Renal pelvis (tissue), 4 donors: ENCODE data around the gene C19orf85. TPM values are rescaled to one million over a fixed set of nuclear protein-coding genes. Genes with fewer than 3 reads are reported as not detected.

Source experiments
- DNase-seq: peaks from one replicate; pipeline ENCODE4 v3.0.0-alpha.2; 2013
- polyA plus RNA-seq, 3 donors: library from polyadenylated mRNA; unstranded; fragments of 120-200 nt; gene quantifications; one replicate each; pipeline ENCODE4 v1.2.1, GENCODE V29; 2013; ENCODE audit not compliant: insufficient read length in 3 of 3

Gene C19orf85
- polyA plus RNA-seq, 3 donors: not detected

DNA sequence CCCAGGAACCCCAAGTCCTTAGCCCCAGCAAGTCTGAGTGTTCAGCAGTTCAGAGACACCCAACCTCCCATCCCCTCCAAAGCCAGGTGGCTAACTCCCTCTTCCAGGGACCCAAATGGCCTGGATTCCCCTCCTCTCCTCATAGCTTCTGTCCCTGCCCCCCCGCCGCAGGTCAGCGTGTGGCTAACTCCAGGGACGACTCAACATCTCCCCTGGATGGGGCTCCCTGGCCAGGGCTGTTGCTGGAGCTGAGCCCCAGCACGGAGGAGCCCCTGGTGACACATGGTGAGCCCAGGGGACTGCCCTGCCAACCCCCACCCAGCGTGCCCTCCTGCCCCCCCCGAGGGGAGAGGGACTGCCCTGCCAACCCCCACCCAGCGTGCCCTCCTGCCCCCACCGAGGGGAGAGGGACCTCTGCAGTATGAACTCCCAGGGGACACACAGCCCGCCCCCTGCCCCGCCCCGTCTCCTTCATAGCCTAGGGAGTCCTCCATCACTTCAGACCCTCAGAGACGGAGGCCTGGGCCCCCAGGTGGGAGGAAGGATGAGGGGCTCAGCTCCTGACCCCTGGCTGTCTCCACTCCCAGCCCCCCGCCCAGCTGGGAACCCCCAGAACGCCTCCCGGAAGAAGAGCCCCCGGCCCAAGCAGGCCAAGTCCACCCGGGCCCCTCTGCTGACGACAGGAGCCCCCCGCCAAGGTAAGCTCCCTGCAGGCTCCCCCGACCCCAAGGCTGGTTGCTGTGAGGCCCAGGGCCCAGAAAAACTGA lies 25.3 kb upstream of the C19orf85 start:
- no peak for DNase-seq

DNA sequence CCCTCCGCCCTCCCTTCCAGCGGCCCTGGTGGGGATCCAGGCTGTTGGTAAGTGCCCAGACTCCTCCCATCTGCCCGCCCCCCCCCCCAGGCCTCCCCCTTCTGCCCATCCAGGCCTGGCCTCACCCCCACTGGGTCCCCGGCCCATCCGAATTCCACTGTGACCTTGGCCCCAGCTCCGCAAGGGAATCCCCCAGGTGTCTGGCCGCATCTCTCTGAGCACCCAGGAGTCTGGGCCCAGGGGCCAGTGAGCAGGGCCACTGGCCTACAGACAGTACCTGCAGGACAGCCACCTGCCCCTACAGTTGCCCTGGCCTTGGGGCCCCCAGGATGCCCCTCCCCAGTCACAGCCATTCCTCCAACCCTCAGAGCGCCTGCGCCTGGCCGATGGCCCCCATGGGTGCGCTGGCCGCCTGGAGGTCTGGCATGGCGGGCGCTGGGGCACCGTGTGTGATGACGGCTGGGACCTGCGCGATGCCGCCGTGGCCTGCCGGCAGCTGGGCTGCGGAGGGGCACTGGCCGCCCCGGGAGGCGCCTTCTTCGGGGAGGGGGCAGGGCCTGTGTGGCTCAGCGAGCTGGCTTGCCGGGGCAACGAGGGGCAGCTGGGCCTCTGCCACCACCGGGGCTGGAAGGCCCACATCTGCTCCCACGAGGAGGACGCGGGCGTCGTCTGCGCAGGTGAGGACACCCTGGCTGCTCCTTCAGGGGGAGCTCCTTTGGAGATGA lies 24.6 kb upstream of the C19orf85 start:
- no peak for DNase-seq

DNA sequence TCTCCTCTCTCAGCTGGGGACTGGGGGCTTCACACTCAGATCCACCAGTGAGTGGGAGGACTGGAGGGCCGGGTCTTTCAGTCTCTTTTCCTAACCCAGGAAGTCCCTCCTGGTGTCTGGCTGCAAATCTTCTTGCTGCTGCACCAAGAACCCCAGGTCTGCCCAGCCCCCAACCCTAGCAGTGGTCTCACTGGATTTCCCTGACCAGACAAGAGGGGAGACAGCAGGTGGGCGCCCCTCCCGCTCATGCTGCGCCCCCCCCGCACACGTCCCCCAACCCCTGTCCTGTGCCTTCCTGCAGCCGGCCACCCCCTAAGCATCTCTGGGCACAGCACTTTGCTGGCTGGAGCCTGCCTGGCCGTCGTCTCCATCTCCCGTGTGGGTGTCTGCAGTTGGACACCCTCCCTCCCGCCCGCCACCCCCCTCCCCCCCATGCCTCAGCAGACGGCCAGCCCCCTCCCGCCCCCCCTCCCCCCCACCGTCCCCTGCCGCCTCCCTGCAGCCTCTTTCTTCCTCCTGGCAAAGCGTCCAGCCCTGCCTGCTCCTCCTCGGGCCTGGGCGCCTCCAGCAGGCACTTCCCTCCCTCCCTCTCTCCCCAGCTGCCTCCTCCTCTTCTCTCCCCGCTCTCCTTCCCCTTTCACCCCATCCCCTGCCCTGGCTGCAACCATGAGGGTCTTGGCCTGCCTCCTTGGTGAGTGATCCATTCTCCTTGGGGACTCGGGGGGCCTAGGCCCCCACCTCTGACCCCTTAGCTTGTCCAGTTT lies 23.6 kb upstream of the C19orf85 start, which contains the start of gene SSC5D:
Gene SSC5D (plus strand): TSS at position 513 of the 764 bp plus-strand sequence. CDS start 154 bp downstream, at position 667.
- no peak for DNase-seq

DNA sequence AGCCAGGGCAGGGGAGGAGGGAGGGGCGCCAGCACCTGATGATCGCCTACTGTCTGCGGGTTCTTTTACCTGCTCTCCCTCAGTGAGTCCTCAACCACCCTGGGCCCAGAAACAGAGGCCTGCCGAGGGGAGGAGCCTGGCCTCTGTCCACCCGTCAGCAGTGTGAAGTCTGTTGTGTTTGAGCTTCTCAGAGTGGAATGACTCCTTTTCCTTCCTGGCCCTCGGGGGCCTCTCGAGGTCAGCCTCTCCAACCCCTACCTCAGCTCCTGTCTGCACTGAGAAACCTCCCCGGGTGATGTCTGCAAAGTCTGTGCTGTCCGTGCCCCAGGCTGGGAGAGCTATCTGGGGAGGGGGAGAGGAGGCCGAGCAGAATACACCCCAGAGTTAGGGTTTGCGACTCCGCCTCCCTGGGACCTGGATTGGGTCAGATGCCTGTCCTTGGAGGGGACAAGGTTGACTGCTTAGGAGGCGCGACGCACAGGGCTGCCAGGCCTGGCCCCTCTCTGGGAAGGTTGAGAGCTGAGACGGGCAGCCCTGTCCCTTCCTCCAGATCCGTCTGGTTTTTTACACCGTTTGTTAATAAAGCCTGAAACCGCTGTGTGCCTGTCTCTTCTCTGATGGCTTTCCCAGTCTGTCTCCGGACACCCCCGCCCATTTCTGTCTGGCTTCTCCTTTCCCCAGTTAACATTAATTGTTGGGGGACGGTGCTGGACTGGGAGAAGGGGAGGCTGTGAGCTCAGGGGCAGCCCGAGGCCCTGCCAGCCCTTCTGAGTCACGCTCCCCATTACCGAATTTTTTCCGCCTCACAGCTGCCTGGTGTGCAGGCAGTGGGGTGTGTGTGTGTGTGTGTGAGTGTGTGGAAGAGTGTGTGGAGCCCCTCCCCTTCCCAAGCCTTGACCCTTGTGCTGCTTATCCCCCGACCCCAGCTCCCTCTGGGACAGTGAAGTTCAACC lies 22.7 kb upstream of the C19orf85 start:
- no peak for DNase-seq

DNA sequence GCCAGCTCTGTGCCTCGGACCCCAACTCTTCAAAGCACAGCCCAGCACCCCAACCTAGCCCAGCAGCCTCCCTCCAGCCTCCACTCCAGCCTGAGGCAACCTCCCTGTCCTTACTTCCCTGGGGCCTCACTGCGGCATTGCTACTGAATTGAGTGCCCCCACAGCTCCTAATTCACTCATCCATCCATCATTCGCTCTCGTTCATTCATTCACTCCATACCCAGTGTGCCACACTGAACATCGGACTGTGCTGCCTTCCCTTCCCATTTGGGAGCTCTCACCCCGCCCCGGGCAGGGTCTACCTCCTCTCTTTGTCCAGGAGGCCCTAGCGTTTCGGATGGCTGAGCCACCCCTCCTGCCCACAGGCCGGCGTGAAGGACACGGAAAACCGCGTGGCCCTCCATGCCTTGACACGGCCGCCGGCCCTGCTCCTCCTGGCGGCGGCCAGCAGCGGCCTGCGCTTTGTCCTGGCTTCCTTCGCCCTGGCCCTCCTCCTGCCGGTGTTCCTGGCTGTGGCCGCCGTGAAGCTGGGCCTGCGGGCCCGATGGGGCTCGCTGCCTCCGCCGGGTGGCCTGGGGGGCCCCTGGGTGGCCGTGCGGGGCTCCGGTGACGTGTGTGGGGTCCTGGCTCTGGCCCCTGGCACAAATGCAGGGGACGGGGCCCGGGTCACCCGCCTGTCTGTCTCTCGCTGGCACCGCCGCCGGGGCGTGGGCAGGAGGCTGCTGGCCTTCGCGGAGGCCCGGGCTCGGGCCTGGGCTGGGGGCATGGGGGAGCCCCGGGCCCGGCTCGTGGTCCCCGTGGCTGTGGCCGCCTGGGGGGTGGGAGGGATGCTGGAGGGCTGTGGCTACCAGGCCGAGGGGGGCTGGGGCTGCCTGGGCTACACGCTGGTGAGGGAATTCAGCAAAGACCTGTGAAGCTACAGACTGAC lies 21.8 kb upstream of the C19orf85 start:
- DNase-seq: no peak

DNA sequence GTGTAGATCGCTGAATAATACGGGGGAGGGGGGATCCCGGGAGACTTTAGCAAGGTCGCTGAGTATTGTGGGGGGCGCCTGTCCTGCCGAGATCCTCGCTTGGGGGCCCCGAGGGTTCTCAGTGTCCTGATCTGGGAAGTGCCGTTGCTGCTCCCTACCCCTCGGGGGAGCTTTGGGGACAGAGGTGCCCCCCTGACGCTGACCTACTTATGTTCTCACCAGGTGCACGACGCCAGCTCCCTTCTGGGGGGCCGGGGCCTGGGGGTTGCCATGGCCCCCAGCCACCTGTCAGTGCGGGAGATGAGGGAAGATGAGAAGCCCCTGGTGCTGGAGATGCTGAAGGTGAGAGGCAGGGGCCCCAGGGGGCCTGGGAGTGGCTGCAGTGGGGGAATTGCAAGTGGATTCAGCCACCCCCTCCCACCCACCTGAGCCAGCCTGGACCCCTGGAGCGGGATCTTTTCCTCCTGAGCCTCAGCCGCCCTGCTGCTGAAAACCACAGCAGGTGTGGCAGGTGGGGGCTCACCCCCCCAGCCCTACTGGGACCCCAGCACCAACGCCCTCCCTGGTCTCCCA lies 21.0 kb upstream of the C19orf85 start:
- DNase-seq: no peak

DNA sequence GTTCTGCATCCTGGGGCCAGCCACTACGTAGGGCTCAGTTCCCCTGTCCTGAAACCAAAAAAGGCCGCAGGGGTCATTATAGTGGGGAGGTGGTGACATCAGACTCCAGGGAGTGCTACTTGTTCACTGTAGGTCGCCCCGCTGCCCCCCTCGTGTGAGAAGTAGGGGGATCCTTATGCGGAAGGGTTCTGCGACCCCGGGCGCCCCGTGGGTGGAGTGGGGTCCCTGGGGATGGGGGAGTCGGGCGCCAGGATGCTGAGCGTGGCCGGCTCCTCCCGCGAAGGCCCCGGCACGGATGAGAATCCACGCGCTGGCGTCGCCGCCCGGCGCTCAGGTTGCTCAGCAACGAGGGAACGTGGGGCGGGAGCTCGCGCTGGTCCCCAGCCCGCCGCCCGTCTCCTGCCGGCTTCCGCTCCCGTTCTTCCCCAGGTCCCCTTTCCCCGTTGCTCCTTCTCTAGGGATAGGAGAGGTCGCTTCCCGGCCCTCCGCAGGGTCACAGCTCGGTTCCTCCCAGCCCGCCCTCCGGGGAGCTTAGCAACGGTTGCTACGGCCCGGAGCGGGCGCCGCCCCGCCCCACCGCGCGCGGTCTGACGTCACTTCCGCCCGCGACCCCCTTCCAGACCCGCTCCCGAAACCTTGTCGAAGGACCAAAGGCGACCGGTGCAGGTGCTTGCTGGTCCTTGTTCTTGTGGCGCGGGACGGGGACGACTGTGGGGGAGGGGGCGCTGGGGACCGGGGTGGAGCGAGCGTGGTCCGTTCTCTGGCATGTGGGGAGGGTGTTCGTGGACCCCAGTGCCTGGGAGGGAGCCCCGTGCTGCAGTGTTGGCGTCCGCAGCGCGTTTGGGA lies 20.3 kb upstream of the C19orf85 start, which contains the start of gene NAT14:
Gene NAT14 (plus strand): TSS at position 596 of the 846 bp plus-strand sequence. CDS start 521 bp downstream, outside the sequence.
- peak; percentile 78 for DNase-seq

DNA sequence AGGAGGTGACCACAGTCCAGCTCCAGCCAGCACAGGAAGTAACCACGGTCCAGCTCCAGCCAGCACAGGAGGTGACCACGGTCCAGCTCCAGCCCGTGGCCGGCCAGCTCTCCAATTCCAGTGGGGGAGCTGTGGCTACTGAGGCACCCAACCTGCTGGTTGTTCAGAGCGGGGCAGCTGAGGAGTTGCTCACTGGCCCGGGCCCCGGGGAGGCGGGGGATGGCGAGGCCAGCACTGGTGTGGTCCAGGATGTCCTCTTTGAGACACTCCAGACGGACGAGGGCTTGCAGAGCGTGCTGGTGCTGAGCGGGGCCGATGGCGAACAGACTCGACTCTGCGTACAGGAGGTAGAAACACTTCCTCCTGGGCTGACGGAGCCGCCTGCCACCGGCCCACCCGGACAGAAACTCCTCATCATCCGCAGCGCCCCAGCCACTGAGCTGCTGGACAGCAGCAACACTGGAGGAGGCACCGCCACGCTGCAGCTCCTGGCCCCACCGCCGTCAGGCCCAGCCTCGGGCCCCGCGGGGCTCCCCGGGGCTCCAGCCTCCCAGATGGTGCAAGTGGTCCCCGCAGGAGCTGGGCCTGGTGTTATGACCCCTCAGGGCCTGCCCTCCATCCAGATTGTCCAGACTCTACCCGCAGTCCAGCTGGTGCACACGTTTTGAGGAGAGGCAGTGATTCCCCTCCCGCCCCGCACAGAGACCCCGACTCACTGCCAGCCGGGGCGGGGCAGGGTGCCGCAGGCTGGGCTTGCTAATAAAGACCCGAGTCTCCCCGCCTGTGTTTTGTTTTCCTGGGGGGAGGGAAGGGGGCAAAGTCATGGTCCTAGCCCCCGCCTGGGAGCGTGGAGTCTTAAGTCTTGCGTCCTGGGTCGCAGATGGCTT lies 19.4 kb upstream of the C19orf85 start:
- DNase-seq: no peak

DNA sequence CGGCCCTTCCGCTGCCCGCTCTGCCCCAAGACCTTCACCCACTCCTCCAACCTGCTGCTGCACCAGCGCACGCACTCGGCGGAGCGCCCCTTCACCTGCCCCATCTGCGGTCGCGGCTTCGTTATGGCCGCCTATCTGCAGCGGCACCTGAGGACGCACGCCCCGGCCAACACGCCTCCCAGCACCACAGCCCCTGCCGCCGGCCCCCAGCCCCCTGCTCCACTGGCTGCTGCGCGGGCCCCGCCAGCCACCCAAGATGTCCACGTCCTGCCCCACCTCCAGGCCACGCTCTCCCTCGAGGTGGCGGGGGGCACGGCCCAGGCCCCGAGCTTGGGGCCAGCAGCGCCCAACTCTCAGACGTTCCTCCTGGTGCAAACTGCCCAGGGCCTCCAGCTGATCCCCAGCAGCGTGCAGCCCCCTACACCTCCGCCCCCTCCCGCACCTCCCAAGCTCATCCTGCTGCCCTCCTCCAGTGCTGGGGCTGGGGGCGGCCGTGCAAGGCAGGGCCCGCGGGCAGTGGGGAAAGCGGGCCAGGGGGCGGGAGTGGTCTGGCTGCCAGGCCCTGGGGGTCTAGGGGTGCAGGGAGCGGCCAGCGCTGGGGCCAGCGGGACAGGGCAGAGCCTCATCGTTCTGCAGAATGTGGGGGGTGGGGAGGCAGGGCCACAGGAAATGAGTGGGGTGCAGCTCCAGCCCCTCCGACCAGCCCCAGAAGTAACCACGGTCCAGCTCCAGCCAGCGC lies 18.6 kb upstream of the C19orf85 start:
- no peak for DNase-seq

DNA sequence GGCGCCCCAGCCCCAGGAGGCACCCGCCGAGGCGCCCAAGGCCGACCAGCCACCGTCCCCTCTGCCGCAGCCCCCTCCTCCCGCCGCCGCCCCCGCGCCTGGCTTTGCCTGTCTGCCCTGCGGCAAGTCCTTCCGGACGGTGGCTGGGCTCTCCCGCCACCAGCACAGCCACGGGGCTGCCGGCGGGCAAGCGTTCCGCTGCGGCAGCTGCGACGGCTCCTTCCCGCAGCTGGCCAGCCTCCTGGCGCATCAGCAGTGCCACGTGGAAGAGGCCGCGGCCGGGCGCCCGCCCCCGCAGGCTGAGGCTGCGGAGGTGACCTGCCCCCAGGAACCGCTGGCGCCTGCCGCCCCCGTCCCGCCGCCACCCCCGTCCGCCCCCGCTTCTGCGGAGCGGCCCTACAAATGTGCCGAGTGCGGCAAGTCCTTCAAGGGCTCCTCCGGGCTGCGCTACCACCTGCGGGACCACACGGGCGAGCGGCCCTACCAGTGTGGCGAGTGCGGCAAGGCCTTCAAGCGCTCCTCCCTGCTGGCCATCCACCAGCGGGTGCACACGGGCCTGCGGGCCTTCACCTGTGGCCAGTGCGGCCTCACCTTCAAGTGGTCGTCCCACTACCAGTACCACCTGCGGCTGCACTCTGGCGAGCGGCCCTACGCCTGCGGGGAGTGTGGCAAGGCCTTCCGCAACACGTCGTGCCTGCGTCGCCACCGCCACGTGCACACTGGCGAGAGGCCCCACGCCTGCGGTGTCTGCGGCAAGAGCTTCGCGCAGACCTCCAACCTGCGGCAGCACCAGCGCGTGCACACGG lies 17.8 kb upstream of the C19orf85 start:
- no peak for DNase-seq

DNA sequence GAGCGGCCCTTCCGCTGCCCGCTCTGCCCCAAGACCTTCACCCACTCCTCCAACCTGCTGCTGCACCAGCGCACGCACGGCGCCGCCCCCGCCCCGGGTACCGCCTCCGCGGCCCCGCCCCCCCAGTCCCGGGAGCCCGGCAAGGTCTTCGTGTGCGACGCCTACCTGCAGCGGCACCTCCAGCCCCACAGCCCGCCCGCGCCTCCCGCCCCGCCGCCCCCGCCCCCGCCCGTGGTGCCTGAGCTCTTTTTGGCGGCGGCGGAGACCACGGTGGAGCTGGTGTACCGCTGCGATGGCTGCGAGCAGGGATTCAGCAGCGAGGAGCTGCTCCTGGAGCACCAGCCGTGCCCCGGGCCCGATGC lies 17.2 kb upstream of the C19orf85 start:
- no peak for DNase-seq

DNA sequence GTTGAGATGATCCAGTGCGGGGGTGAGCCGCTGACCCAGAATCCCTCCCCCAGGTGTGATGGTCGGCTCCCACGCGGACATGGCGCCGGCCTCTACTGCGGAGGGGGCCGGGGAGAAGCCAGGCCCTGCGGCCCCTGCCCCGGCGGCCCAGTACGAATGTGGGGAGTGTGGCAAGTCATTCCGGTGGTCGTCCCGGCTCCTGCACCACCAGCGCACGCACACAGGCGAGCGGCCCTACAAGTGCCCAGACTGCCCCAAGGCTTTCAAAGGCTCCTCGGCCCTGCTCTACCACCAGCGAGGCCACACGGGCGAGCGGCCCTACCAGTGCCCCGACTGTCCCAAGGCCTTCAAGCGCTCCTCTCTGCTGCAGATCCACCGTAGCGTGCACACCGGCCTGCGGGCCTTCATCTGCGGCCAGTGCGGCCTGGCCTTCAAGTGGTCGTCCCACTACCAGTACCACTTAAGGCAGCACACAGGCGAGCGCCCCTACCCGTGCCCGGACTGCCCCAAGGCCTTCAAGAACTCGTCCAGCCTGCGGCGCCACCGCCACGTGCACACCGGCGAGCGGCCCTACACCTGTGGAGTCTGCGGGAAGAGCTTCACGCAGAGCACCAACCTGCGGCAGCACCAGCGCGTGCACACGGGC lies 16.7 kb upstream of the C19orf85 start:
- no peak for DNase-seq

DNA sequence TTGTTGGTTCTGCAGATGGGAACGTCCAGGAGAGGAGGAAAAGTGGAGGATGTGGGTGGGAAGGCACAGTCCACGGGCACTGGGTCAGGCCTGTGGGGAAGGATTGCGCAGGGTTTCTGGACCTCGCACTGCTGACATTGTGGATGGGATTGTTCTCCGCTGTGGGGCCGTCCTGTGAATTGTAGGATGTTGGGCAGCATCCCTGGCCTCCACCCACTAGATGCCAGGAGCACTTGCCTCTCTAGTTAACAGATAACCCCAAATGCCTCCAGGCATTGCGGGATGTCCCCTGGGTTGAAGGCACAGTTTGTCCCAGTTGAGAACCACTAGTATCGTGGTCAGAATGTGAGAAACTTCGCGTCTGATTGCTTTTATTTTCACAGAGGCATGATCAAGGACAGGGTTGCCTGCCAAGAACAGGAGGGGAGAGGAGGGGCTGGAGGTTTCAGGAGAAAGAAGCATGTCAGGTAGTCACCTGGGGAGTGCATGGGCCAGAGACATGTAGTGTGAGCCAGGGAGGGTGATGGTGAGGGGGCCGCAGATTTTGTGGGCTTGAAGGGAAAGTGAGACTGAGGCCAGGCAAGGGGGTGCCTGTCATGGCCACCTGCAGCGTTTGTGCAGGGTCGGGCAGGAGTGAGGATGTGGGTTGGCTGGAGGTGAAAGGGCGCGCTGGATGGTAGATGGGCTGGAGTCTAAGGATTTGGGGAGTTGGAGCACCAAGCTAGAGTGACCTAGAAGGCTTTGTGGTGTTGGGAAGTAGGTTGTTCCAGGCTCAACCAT lies 15.1 kb upstream of the C19orf85 start:
- DNase-seq: no peak

DNA sequence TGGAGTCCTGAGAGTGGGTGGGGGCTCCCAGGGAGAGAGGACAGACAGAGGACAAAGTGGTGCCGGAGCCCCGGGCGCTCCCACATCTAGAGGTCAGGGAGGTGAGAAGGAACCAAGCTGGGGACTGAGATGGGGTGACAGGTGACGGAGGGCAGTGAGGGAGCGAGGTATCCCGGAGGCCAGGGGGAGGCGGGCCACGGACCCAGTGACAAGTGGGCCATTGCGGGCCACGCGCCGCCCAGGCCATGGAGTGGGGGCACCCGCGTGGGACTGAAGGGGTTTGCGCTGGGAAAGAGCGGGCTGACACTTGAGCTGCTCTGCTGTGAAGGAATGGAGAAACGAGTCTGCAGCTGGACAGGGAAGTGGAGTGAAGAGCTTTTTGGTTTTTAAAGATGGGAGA lies 14.5 kb upstream of the C19orf85 start:
- DNase-seq: no peak

DNA sequence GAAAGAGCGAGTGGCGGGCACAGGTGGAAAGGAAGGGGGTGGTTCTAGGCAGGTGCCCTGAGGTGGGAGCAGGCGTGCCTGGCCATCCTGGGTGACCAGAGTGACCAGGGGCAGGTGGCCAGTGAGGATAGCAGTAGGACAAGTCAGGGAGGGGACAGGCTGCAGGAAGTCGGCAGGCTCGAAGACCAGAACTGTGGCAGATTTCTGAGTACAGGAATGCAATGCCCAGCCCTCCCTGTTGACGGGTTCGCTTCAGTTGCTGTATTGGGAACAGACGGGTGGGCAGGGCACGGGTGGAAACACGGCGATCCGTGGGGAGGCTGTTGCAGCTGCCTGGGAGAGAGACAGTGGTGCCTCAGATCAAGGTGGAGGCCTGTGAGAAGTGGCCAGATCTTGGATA lies 13.8 kb upstream of the C19orf85 start:
- no peak for DNase-seq
